ENCODE measurements around the gene SEMA3A.

- peak; percentile 41 to 70 (median 64); a peak in 5 of 6 replicates for TF ChIP-seq CTCF (IDR thresholded peaks at IDR 0.05 in 2 of 3, conservative IDR thresholded peaks at IDR 0.05 in 1 of 3; ENCODE audit: borderline replicate concordance in 1 of 3, insufficient read depth in 1 of 3, low read depth in 2 of 3, low read length in 2 of 3)
- no peak for TF ChIP-seq REST (IDR thresholded peaks at IDR 0.05; ENCODE audit: low read depth)
- TF ChIP-seq SP1 (IDR thresholded peaks at IDR 0.05; ENCODE audit: low read depth): no peak
- no peak for TF ChIP-seq EZH2phosphoT487 (IDR thresholded peaks at IDR 0.05; ENCODE audit: borderline replicate concordance)
- no peak for TF ChIP-seq YY1 (IDR thresholded peaks at IDR 0.05; ENCODE audit: extremely low read depth, insufficient replicate concordance, low read depth, low read length)
- TF ChIP-seq POLR2AphosphoS5 (IDR thresholded peaks at IDR 0.05; ENCODE audit: low read depth, low read length): no peak
- TF ChIP-seq ZFX (IDR thresholded peaks at IDR 0.05): no peak
These were observed 218.3 kb downstream of the SEMA3A start for GRCh38 chr7:83976302-83976701.
